Measurements from ENCODE around the gene GINS1. TPM values are rescaled to one million over a fixed set of nuclear protein-coding genes. Genes with fewer than 3 reads are reported as not detected.

The GINS1 gene
- total RNA-seq, 1 donor, result 15.9 TPM

DNA sequence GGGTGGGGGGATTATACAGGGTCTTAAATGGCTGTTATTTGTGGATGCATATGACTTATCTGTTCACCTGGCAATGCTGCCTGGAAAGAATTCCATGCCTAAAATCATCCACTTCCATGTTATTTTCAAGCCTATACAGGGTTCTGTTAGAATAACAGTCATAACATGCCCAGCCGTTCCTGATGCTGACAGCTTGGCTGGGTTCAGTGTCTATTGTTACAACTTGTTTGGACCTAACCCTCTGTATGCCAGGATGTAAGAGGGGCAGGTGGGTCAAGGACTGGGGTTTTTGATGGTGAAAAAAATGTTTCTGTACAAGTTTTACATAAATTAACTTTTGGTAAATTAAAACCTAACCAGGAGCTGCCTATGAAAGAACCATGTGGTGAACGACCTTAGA is 79.8 kb downstream of the GINS1 start:
- H3K4me3 ChIP-seq (ENCODE audit: low read depth, low read length), result no peak overlapping the region
- TF ChIP-seq, protein P1, sequence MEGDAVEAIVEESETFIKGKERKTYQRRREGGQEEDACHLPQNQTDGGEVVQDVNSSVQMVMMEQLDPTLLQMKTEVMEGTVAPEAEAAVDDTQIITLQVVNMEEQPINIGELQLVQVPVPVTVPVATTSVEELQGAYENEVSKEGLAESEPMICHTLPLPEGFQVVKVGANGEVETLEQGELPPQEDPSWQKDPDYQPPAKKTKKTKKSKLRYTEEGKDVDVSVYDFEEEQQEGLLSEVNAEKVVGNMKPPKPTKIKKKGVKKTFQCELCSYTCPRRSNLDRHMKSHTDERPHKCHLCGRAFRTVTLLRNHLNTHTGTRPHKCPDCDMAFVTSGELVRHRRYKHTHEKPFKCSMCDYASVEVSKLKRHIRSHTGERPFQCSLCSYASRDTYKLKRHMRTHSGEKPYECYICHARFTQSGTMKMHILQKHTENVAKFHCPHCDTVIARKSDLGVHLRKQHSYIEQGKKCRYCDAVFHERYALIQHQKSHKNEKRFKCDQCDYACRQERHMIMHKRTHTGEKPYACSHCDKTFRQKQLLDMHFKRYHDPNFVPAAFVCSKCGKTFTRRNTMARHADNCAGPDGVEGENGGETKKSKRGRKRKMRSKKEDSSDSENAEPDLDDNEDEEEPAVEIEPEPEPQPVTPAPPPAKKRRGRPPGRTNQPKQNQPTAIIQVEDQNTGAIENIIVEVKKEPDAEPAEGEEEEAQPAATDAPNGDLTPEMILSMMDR (IDR thresholded peaks at IDR 0.05; ENCODE audit: insufficient read depth, low read length), result no peak
- DNase-seq (ENCODE audit: low read depth), result no peak

GRCh38 chr20:25487975-25488374 is 80.5 kb downstream of the GINS1 start:
- DNase-seq (ENCODE audit: low read depth), result no peak
- TF ChIP-seq, protein P1 (IDR thresholded peaks at IDR 0.05; ENCODE audit: insufficient read depth, low read length), result no peak
- no peak overlapping the region for H3K4me3 ChIP-seq (ENCODE audit: low read depth, low read length)

GRCh38 chr20:25489221-25489871 is 81.9 kb downstream of the GINS1 start:
- TF ChIP-seq, protein P1 (IDR thresholded peaks at IDR 0.05; ENCODE audit: insufficient read depth, low read length), result no peak
- no peak for DNase-seq (ENCODE audit: low read depth)
- no peak overlapping the region for H3K4me3 ChIP-seq (ENCODE audit: low read depth, low read length)

- TF ChIP-seq, protein P1 (IDR thresholded peaks at IDR 0.05; ENCODE audit: insufficient read depth, low read length), result no peak
- DNase-seq (ENCODE audit: low read depth), result no peak
- no peak overlapping the region for H3K4me3 ChIP-seq (ENCODE audit: low read depth, low read length)
Observed at GRCh38 chr20:25490656-25491445, 83.4 kb downstream of the GINS1 start.

DNA sequence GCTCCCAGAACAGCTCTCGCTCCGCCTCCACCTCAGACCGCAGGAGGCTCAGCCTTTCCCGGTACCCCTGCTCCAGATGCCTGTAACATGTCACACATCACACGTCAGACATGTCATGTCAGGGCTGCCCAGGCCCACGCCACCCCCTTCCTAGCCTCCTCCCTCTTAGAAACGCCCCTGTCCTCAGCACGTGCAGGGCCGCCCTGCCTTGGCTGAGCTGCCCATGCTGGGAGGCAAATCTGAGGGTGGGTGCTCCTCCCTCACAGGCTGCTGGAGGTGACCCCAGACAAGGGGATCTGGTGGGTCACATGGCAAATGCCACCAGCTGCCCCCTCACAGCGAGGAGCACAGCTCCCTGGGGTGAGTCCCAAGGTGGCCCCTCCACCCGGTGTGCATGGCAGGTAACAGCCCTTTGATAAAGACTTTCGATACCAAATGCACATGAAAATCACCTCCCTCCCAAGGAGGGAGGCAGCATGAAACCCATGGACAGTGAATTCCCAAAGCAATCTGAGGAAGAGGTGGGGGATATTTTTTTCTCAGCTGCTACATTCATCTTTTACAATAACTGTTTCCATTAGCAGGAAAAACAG is 84.1 kb downstream of the GINS1 start:
- TF ChIP-seq, protein P1 (IDR thresholded peaks at IDR 0.05; ENCODE audit: insufficient read depth, low read length), result no peak
- H3K4me3 ChIP-seq (ENCODE audit: low read depth, low read length), result no peak overlapping the region
- DNase-seq (ENCODE audit: low read depth), result no peak

GRCh38 chr20:25493137-25493536 is 85.7 kb downstream of the GINS1 start:
- H3K4me3 ChIP-seq (ENCODE audit: low read depth, low read length), result no peak overlapping the region
- TF ChIP-seq, protein P1 (IDR thresholded peaks at IDR 0.05; ENCODE audit: insufficient read depth, low read length), result no peak
- no peak for DNase-seq (ENCODE audit: low read depth)
